ENCODE data around the gene PPP1R9B. TPM values are rescaled to one million over a fixed set of nuclear protein-coding genes. Genes with fewer than 3 reads are reported as not detected.

The PPP1R9B gene
- total RNA-seq, 1 experiment from 2014 or later, result 23.0 TPM

GRCh38 chr17:50185631-50186471 is 35.4 kb upstream of the PPP1R9B start:
- Histone ChIP-seq H2BK20ac (ENCODE audit: low read depth, low read length, poor library complexity, severe bottlenecking) (no peak overlapping the region), H3K56ac (ENCODE audit: insufficient read length, low read depth, low read length) (no peak overlapping the region), H3K18ac (ENCODE audit: insufficient read length, low read depth, low read length) (no peak overlapping the region), H4K91ac (ENCODE audit: insufficient read length, low read depth, low read length) (no peak overlapping the region), H3K4me1 (ENCODE audit: insufficient read depth, low read length) (no peaks in the 10 kb centered on the region; the same call in 1 of the 2 replicates), H3K23me2 (ENCODE audit: insufficient read length, low read depth, low read length, poor library complexity, severe bottlenecking) (no peaks in the 10 kb centered on the region), H2BK120ac (ENCODE audit: low read depth, low read length, poor library complexity, severe bottlenecking) (no peak overlapping the region), H3K9me3 (ENCODE audit: control insufficient read depth, low read depth, low read length) (no peaks in the 10 kb centered on the region), H3K79me1 (ENCODE audit: insufficient read depth, low read depth, low read length, poor library complexity, severe bottlenecking) (no peaks in the 10 kb centered on the region), H2BK15ac (ENCODE audit: low read depth, low read length) (no peak overlapping the region), H2BK12ac (ENCODE audit: insufficient read length, low read depth, low read length) (no peak overlapping the region), H3T11ph (ENCODE audit: low read length) (no peak overlapping the region), H3K4me2 (ENCODE audit: insufficient read depth, insufficient read length, low read length) (no peak overlapping the region), H2AFZ (ENCODE audit: low read length) (no peak overlapping the region), H3K27me3 (ENCODE audit: insufficient read depth, low read length) (no peaks in the 10 kb centered on the region), H3K9ac (ENCODE audit: extremely low read depth, insufficient read length, low read length) (no peak overlapping the region), H3K23ac (ENCODE audit: insufficient read length, low read depth, low read length) (no peak overlapping the region), H3K4ac (ENCODE audit: low read depth, low read length) (no peak overlapping the region), H4K5ac (ENCODE audit: insufficient read length, low read depth, low read length) (no peak overlapping the region), H3K14ac (ENCODE audit: insufficient read depth, low read length) (no peak overlapping the region), H4K20me1 (ENCODE audit: control insufficient read depth, insufficient read depth, insufficient read length) (no peaks in the 10 kb centered on the region), H2AK5ac (ENCODE audit: insufficient read length, low read length) (no peak overlapping the region), H2BK5ac (ENCODE audit: insufficient read length, low read length) (no peak overlapping the region), H3K27ac (ENCODE audit: insufficient read length, low read depth, low read length) (no peak overlapping the region), H4K8ac (replicated peaks; ENCODE audit: insufficient read length, low read depth, low read length) (no peak overlapping the region), H3K79me2 (ENCODE audit: insufficient read depth, low read length) (no peaks in the 10 kb centered on the region)
- no CpG with 5 or more reads among the region's 31 CpGs for whole genome bisulfite sequencing (ENCODE audit: extremely low coverage, insufficient read length, low lambda C conversion rate)
- TF ChIP-seq CTCF (conservative IDR thresholded peaks at IDR 0.05), result no peak
- Mint-ChIP-seq H3K36me3 (ENCODE audit: insufficient read depth in 1 of 3, low read depth in 3 of 3) (peaks cover 5 to 52% (median 51%) of the 10 kb centered on the region in 3 experiments; a peak in 6 of 7 replicates), H3K4me3 (no peak overlapping the region), H3K4me1 (peaks cover 27 to 35% of the 10 kb centered on the region in 2 experiments), H3K27ac (no peak overlapping the region; a peak in 1 of 7 replicates), H3K9me3 (no peaks in the 10 kb centered on the region), H3K27me3 (ENCODE audit: low read depth) (peaks cover 2% of the 10 kb centered on the region; the same call in 1 of the 2 replicates)
- no peak for DNase-seq
